Stimulated activated CD4-positive, alpha-beta T cell treated with anti-CD3 and anti-CD28 coated beads, Interleukin-2, amount 100 ng/mL, for 4 hours (primary cell): ENCODE measurements around the gene SPINDOC.
A peak's percentile ranks its signal among the peaks of the same experiment; 100 is the strongest.
"Not testable (repeated sequence)": the region's sequence is repeated elsewhere in the genome, so short reads cannot be mapped to it uniquely, and the experiment has no call there.

Source experiments
- DNase-seq: peaks from one replicate; pipeline ENCODE4 v3.0.0-alpha.2; 2020; ENCODE audit warnings: low read depth

The SPINDOC gene

DNA sequence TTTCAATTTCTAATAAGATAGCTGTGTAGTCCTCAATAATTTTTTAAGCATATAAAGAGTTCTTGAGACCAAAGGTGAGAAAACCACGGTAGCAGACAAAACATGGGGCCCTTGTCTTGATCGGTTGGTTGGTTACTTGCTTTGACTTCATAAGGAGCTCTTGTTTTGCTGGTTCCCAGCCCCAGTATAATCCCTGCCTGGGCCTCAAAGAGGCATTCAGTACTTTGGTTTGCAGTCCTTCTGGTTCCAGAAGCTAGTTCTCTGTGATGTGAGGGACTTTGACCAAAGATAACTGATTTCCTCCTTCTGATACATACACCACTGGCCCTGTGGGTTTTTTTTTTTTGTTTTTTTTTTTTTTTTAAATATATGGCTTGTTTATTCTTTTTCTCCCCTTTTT lies 42.7 kb downstream of the SPINDOC start:
- DNase-seq = no peak

- DNase-seq = no peak
Observed at GRCh38 chr11:63858628-63859550, 45.6 kb downstream of the SPINDOC start.

GRCh38 chr11:63862923-63863322 lies 49.7 kb downstream of the SPINDOC start:
- DNase-seq = no peak

DNA sequence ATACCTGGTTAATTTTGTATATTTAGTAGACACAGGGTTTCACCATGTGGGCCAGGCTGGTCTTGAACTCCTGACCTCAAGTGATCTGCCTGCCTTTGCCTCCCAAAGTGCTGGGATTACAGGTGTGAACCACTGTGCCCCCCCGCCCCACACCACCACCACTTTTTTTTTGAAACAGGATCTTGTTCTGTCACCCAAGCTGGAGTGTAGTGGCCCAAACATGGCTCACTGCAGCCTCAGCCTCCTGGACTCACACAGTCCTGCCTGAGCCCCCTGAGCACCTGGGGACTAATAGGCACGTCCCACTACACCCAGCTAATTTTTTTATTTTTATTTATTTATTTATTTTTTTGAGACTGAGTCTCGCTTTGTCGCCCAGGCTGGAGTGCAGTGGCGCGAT lies 50.4 kb downstream of the SPINDOC start:
- DNase-seq = not testable (repeated sequence)

- peak; percentile 42 for DNase-seq
Observed at GRCh38 chr11:63866211-63866610, 53.0 kb downstream of the SPINDOC start.

- DNase-seq = no peak
Observed at GRCh38 chr11:63867511-63867910, 54.3 kb downstream of the SPINDOC start.

- no peak for DNase-seq
Observed at GRCh38 chr11:63868399-63869064, 55.3 kb downstream of the SPINDOC start.

DNA sequence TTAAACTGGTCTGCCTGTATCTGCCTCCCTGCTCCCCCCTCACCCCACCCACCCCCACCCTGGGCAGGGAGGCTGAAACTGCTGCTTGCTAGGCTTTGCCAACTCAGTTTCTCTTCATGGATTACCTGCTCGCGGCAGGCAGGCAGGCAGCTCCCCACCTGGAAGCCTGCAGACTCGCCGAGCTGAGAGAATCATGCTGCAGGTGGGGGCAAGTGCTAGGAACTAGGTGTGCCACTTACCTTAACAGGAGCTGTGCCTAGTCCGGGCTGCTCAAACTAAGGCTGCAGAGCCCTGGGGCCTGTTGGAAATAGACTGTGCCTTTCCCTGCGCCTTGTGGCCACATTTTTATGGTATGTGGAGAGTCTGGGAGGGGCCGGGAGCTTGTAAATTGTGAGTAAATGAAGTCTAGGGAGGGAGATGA lies 55.9 kb downstream of the SPINDOC start:
- no peak for DNase-seq

- DNase-seq = no peak
Observed at GRCh38 chr11:63869683-63870082, 56.4 kb downstream of the SPINDOC start.

DNA sequence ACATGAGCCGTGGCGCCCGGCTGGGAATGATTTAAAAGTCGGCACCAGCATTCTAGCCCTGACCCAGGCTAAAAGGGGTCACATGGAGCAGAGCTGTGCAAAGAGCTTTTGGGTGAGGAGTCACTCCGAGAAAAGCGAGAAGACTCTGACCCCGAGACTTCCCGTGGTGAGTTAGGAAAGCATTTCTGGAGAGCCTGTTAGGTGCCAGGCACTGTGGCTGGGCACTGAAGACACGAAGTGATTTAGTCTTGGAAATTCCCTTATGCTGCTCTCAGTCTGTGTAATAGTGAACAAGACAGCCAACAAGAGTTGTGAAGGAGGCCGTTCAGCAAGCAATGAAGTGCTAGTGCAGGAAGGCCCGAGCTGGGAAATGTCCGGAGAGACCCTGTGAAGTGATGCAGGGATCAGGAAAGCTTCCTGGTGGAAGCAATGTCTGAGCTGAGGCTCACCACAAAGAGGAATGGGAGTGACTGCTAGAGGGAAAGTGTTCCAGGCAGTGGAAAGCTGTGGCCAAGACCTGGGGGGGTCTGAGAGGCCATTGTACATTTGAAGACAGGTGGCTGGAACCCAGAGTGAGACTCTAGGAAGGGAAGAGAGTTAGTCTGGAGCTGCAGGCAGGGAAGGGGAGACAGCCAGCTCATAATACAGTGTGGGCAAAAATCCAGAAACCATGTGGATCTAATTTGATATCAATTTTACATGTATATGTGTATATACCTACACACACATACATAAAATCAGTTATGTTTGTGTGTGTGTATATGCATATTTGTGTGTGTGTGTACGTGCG lies 57.3 kb downstream of the SPINDOC start:
- DNase-seq = no peak

DNA sequence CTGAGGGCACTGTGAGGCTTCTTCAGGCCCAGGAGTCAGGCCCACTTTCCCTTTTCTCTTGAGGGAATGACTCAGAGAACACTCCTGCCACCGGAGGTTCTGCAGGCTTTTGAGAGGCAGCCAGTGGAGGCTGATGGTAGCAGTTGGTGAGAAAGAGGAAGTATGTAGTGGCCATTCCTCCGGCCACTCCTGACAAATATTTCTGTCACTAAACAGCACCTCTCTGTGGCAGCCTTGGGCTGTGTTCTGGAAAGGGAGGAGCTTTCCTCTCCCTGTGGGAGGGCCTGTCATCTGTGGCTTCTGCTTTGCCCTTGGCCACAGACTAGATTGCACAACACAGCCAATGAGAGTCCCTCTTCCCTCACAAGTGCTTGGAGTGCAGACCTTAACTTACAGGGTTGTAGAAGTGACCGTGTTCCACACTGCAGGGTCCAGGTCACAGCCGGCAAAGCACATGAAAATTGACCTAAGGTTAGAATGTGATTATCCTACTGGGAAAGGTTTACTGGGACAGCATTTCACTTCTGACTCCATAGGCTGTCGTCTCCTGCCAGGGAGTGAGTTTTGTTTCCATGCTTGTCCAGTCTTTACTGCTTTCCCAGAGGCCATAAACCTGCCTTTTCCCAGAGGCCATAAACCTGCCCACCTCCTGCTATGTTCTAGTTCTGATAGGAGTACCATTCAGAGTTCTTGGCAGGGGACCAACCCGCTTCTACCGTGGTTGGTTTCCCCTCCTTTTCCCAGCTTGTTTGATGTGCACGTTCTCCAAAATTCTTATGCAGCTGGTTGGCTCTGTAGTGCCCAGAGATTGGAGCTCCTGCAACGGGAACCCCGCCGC lies 58.9 kb downstream of the SPINDOC start:
- no peak for DNase-seq

GRCh38 chr11:63872800-63873197 lies 59.5 kb downstream of the SPINDOC start:
- no peak for DNase-seq

DNA sequence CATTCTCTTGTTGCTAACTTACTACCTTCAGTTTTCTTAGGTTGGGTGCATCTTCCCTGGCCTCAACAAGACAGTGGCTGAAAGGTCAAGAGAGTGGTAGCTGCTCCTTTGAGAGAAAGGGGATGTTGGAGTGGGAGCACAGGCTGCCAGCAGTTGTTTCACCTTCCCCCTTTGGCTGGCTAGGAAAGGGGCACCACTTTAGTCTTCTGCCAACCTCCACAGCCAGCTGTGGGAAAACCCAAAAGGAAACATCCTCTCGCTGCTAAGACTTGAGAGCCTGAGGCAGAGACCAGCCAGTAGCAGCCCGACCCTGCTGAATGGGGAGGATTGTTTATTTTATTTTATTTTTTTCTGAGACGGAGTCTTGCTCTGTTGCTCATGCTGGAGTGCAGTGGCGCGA lies 60.1 kb downstream of the SPINDOC start:
- DNase-seq = no peak

DNA sequence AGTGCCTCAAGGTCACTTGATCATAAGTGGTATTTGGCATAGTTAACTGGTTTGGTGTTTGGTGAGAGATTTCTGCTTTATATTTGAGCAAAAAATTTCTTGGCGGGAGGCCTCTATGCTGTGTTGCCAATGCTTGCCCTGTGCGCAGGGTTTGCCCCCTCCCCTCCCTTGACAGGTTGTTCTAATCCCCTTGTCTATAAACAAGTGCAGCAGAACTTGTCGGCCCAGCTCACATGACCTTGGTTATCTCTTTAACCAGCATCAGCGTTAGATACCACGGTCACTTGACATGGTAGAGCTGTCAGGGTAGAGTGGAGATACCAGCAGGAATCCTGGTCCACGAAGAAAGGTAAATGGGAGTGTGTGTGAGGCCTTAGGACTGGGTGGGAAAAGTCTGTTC lies 61.3 kb downstream of the SPINDOC start:
- no peak for DNase-seq

DNA sequence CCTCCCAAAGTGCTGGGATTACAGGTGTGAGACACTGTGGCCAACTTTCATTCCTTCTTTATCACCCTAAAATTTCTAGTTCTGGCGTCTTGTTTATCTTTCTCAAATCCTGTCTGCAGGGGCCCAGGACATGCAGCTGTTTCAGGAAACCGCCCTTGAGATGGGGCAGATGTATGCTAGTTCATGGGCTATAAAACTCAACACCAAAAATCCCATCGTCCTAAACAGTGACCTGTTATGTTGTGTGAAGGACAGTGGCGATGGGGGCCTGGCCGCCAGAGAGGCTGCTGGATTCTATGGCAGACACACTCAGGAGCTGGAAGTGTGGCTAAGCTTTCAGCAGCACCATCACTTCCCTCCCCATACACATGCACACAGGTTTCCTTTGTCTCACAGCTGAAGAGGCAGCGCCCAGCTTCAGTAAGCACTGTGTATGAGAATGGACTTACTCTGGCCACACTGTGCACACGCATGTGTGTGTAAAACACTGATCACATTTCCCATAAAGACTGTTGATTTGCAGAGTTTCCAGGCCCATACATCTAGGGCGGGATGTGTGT lies 62.3 kb downstream of the SPINDOC start:
- DNase-seq = no peak

- no peak for DNase-seq
Observed at GRCh38 chr11:63876616-63877015, 63.4 kb downstream of the SPINDOC start.
